ENCODE measurements around the gene LSMEM2. TPM values are rescaled to one million over a fixed set of nuclear protein-coding genes. Genes with fewer than 3 reads are reported as not detected.
"Not testable (repeated sequence)": the region's sequence is repeated elsewhere in the genome, so short reads cannot be mapped to it uniquely, and the experiment has no call there.

Gene LSMEM2
- total and polyA plus RNA-seq, 4 experiments from 2014 or later = 0.20 TPM; not detected in 3

DNA sequence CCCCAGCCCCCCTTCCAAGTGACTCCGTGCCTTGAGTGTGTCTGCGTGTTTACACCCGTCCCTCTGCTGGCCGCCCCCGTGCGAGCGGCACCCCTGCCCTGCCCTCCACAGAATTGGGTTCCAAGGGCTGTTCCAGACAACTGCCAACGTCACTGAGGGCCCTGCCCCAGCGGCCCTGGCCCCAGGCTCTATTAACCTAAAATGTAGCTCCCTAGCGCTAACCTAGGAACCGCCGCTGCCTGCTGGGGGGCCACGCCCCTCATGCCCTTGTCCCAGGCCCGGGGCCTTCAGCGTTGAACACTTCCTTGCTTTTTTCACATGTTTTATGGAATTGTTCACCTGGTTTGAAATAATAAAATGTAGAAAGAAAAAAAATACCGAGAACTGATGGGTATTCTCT lies 19.9 kb upstream of the LSMEM2 start:
- Mint-ChIP-seq H3K9me3 (peaks cover 0 to 2% (median 0%) of the 10 kb centered on the region in 8 donors), H3K4me3 (peak overlapping the region in 1 of 8 donors; percentile 42), H3K27ac (peak overlapping the region in 2 of 7 donors; percentile 68 to 76), H3K27me3 (no peaks in the 10 kb centered on the region), H3K4me1 (peaks cover 3 to 9% (median 4%) of the 10 kb centered on the region in 4 donors), H3K36me3 (peaks cover 15 to 42% of the 10 kb centered on the region in 2 donors)
- DNase-seq = no peak
- Histone ChIP-seq H3K27me3 (ENCODE audit: insufficient read depth, low read length) (no peaks in the 10 kb centered on the region), H3K9me3 (ENCODE audit: control insufficient read depth in 1 of 2, low read length in 2 of 2) (no peaks in the 10 kb centered on the region), H3K4me1 (ENCODE audit: insufficient read depth, low read length) (peaks cover 13% of the 10 kb centered on the region), H3K4me3 (ENCODE audit: low read length in 2 of 2) (no peak overlapping the region), H3K27ac (ENCODE audit: low read depth, low read length) (no peak overlapping the region), H3K36me3 (ENCODE audit: insufficient read depth, low read length) (peaks cover 40% of the 10 kb centered on the region)
- CTCF ChIA-PET (ENCODE audit: partially characterized antibody) = interaction anchor here (0.9 to 6.2 kb wide), 12 partner anchors 8 to 291 kb away, joined by 3 to 34 read pairs (median 8); partner anchors contain the start of genes GNAI2, GNAT1 and TUSC2
- POLR2A ChIA-PET (ENCODE audit: partially characterized antibody) = interaction anchor here (0.9 to 5.2 kb wide), 5 partner anchors 11 to 47 kb away, joined by 3 to 35 read pairs (median 3); no protein-coding TSS in a partner anchor
- intact Hi-C loops (cut with micrococcal nuclease) = no loop called here

DNA sequence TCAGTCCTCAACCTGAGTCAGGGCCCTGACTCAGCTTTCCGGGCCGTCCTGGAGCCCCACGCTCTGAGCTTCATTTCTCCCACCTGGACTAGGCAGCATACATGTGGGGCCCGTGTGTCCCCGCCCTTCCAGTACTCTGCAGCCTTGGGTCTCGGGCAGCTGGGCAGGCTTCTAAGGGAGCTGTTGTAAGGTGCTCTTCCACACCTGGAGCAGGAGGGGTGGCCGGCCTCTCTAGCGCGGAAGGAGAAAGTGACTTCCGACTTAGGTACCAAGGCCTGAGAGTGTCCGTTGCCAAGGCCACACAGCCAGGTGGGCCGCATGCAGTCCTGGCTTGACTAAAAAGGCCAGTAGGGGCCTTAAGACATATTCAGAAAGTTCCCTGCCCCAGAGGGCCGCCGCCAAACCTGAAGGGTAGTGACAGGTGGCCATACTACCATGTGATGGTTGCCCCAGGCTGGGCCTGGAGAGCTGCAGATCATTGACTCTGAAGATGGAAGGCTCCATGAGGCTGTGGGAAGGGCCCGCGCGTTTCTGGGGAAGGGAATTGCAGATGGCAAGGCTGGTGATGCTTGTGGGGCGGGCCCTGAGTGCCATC lies 19.4 kb upstream of the LSMEM2 start:
- H3K4me3 ChIP-seq (ENCODE audit: low read length in 2 of 2) = no peak overlapping the region
- no peaks in the 10 kb centered on the region for H3K27me3 Mint-ChIP-seq
- peaks cover 3 to 9% (median 4%) of the 10 kb centered on the region in 4 donors for H3K4me1 Mint-ChIP-seq
- H3K4me1 ChIP-seq (ENCODE audit: insufficient read depth, low read length) = peaks cover 13% of the 10 kb centered on the region
- intact Hi-C loops (cut with micrococcal nuclease) = loop anchor here (1.0 kb wide), 1 partner anchor 32 kb away; no protein-coding TSS in a partner anchor
- H3K36me3 Mint-ChIP-seq = peaks cover 15 to 36% of the 10 kb centered on the region in 2 donors
- ChIA-PET CTCF (ENCODE audit: partially characterized antibody) (interaction anchor here (0.8 to 6.2 kb wide), 11 partner anchors 10 to 291 kb away, joined by 3 to 34 read pairs (median 8); partner anchors contain the start of genes GNAT1 and TUSC2), POLR2A (ENCODE audit: partially characterized antibody) (interaction anchor here (0.9 to 5.2 kb wide), 7 partner anchors 11 to 67 kb away, joined by 3 to 35 read pairs (median 3); no protein-coding TSS in a partner anchor)
- peak overlapping the region in 6 of 7 donors; percentile 48 to 91 (median 71) for H3K27ac Mint-ChIP-seq
- H3K4me3 Mint-ChIP-seq = peak overlapping the region in 7 of 8 donors; percentile 43 to 83 (median 71)
- no peaks in the 10 kb centered on the region for H3K27me3 ChIP-seq (ENCODE audit: insufficient read depth, low read length)
- H3K36me3 ChIP-seq (ENCODE audit: insufficient read depth, low read length) = peaks cover 35% of the 10 kb centered on the region
- H3K9me3 ChIP-seq (ENCODE audit: control insufficient read depth in 1 of 2, low read length in 2 of 2) = no peaks in the 10 kb centered on the region
- no peak for DNase-seq
- peak overlapping the region; percentile 46 for H3K27ac ChIP-seq (ENCODE audit: low read depth, low read length)
- peaks cover 0 to 2% (median 0%) of the 10 kb centered on the region in 8 donors for H3K9me3 Mint-ChIP-seq

DNA sequence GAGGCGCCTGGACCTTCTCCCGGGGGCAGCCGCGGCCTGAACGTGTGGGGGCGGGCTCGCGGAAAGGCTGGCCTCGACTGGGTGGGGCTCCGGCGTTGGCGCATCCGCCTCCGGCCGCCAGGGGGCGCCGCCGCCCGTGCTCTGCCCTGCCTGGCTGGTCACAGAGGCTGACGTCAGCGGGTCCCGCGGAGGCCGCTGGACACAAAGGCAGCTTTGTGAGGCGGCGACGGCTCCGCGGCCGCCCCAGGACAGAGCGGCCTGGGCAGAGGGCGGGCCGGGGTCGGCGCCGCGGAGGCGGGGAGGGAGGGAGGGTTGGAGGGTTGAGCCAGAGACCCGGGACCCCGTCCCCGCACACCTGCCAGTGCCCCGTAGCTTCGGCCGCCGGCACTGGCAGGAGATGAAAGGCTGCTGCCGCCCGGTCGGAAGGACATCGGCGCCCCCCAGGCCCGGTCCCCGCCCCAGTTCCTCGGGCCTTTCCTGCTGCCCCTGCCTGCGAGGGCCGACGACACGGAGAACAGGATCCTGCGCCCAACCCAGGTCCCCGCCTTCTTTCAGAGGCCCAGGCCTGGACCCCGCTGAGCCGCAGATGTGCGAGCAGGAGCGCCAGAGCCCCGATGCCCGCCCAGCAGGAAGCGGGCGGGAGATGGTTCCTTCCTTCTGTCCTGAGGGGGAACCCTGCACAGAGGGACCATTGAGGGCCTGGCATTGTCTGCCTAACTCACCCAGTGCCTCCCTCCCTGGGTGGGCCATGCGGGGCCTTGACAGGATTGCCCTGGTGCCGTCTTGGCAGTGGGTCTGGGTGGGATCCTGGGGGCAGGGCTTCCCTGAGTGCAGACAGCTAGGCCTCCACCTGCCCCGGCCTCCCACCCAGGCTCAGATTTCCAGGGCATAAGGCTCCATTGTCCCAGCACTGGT lies 18.6 kb upstream of the LSMEM2 start:
- ChIA-PET POLR2A (ENCODE audit: partially characterized antibody) (interaction anchor here (0.6 to 5.2 kb wide), 7 partner anchors 12 to 68 kb away, joined by 3 to 35 read pairs (median 4); no protein-coding TSS in a partner anchor), CTCF (ENCODE audit: partially characterized antibody) (interaction anchor here (0.7 to 6.2 kb wide), 11 partner anchors 10 to 290 kb away, joined by 3 to 34 read pairs (median 5); partner anchors contain the start of genes GNAT1 and TUSC2)
- Mint-ChIP-seq H3K4me3 (peak overlapping the region; percentile 36 to 83 (median 68)), H3K9me3 (peaks cover 0 to 2% (median 0%) of the 10 kb centered on the region in 8 donors), H3K36me3 (peaks cover 15 to 34% of the 10 kb centered on the region in 2 donors), H3K4me1 (peaks cover 3 to 9% (median 4%) of the 10 kb centered on the region in 4 donors), H3K27me3 (no peaks in the 10 kb centered on the region), H3K27ac (peak overlapping the region in 5 of 7 donors; percentile 48 to 91 (median 81))
- Histone ChIP-seq H3K9me3 (ENCODE audit: control insufficient read depth in 1 of 2, low read length in 2 of 2) (no peaks in the 10 kb centered on the region), H3K27me3 (ENCODE audit: insufficient read depth, low read length) (no peaks in the 10 kb centered on the region), H3K4me1 (ENCODE audit: insufficient read depth, low read length) (peaks cover 13% of the 10 kb centered on the region), H3K4me3 (ENCODE audit: low read length in 2 of 2) (peak overlapping the region in 1 of 2 donors; percentile 24), H3K36me3 (ENCODE audit: insufficient read depth, low read length) (peaks cover 27% of the 10 kb centered on the region), H3K27ac (ENCODE audit: low read depth, low read length) (peak overlapping the region; percentile 46)
- intact Hi-C loops (cut with micrococcal nuclease) = loop anchor here (1.0 kb wide), 1 partner anchor 33 kb away; no protein-coding TSS in a partner anchor
- DNase-seq = peak; percentile 76 to 82 (median 79)

DNA sequence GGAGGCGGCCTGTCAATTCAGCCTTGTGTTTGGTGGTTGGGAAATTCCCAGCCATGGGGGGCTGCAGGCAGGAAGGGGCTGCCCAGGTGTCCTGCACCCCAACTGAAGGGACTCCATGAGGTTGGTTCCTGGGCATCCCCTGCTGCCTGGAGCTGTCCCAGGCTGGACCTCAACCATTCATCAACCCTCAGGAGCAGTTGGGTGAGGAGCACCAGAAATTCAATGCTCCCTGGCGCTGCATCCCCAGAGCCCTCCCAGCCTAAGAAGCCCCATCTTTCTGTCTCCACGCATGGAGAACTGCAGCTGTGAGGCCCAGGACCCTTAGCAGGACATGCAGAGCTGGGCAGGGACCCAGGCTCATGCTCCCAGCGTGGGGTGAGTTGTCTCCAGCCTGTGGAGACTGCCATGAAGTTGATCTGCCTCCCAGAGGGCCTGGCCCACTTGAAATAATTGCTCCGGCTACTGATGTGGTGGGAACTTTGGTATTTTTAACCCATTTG lies 17.9 kb upstream of the LSMEM2 start:
- DNase-seq = peak in 1 of 5 donors; percentile 25
- peak overlapping the region in 3 of 8 donors; percentile 32 to 68 (median 54) for H3K4me3 Mint-ChIP-seq
- H3K27ac Mint-ChIP-seq = peak overlapping the region in 2 of 7 donors; percentile 42 to 55
- intact Hi-C loops (cut with micrococcal nuclease) = loop anchor here (1.0 kb wide), 1 partner anchor 34 kb away; no protein-coding TSS in a partner anchor
- CTCF ChIA-PET (ENCODE audit: partially characterized antibody) = interaction anchor here (1.0 to 6.2 kb wide), 7 partner anchors 11 to 69 kb away, joined by 3 to 34 read pairs (median 8); partner anchors contain the start of genes GNAT1 and TUSC2
- peaks cover 24% of the 10 kb centered on the region for H3K36me3 ChIP-seq (ENCODE audit: insufficient read depth, low read length)
- H3K36me3 Mint-ChIP-seq = peaks cover 15 to 32% of the 10 kb centered on the region in 2 donors
- H3K27me3 Mint-ChIP-seq = no peaks in the 10 kb centered on the region
- no peak overlapping the region for H3K27ac ChIP-seq (ENCODE audit: low read depth, low read length)
- POLR2A ChIA-PET (ENCODE audit: partially characterized antibody) = interaction anchor here (0.6 to 5.2 kb wide), 6 partner anchors 11 to 76 kb away, joined by 3 to 35 read pairs (median 4); no protein-coding TSS in a partner anchor
- H3K4me1 ChIP-seq (ENCODE audit: insufficient read depth, low read length) = peaks cover 13% of the 10 kb centered on the region
- H3K9me3 ChIP-seq (ENCODE audit: control insufficient read depth in 1 of 2, low read length in 2 of 2) = no peaks in the 10 kb centered on the region
- H3K27me3 ChIP-seq (ENCODE audit: insufficient read depth, low read length) = no peaks in the 10 kb centered on the region
- H3K4me3 ChIP-seq (ENCODE audit: low read length in 2 of 2) = no peak overlapping the region
- peaks cover 3 to 9% (median 4%) of the 10 kb centered on the region in 4 donors for H3K4me1 Mint-ChIP-seq
- peaks cover 0 to 2% (median 0%) of the 10 kb centered on the region in 8 donors for H3K9me3 Mint-ChIP-seq

DNA sequence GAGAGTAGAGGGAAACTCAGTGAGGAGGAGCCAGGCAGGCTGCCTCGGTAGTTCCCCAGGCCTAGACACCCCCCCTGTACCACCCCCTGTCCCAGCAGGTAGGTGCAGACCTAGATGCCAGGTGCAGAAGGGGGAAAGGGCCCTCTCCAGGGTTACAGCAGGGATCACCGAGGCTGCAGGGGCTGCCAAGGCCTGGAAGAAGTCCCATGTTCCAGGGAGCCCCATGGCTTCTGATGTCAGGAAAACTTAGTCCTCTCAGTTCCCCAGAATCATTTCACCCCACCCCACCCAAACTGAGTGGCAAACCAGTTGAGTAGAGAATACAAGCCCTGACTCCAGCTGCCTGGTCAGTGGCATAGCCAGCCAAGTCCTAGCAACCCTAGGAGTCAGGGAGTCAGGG lies 17.4 kb upstream of the LSMEM2 start:
- intact Hi-C loops (cut with micrococcal nuclease) = no loop called here
- Mint-ChIP-seq H3K27ac (peak overlapping the region in 1 of 7 donors; percentile 42), H3K4me3 (peak overlapping the region in 2 of 8 donors; percentile 32 to 54), H3K4me1 (peaks cover 3 to 9% (median 4%) of the 10 kb centered on the region in 4 donors), H3K27me3 (no peaks in the 10 kb centered on the region), H3K36me3 (peaks cover 13 to 27% of the 10 kb centered on the region in 2 donors), H3K9me3 (peaks cover 0 to 2% (median 0%) of the 10 kb centered on the region in 8 donors)
- Histone ChIP-seq H3K9me3 (ENCODE audit: control insufficient read depth in 1 of 2, low read length in 2 of 2) (no peaks in the 10 kb centered on the region), H3K4me1 (ENCODE audit: insufficient read depth, low read length) (peaks cover 13% of the 10 kb centered on the region), H3K36me3 (ENCODE audit: insufficient read depth, low read length) (peaks cover 19% of the 10 kb centered on the region), H3K4me3 (ENCODE audit: low read length in 2 of 2) (no peak overlapping the region), H3K27me3 (ENCODE audit: insufficient read depth, low read length) (no peaks in the 10 kb centered on the region), H3K27ac (ENCODE audit: low read depth, low read length) (no peak overlapping the region)
- DNase-seq = peak in 1 of 5 donors; percentile 29
- CTCF ChIA-PET (ENCODE audit: partially characterized antibody) = interaction anchor here (1.0 to 6.2 kb wide), 7 partner anchors 12 to 69 kb away, joined by 3 to 34 read pairs (median 8); partner anchors contain the start of genes GNAT1 and TUSC2
- POLR2A ChIA-PET (ENCODE audit: partially characterized antibody) = interaction anchor here (1.3 to 5.2 kb wide), 3 partner anchors 13 to 76 kb away, joined by 3 to 35 read pairs (median 4); no protein-coding TSS in a partner anchor

DNA sequence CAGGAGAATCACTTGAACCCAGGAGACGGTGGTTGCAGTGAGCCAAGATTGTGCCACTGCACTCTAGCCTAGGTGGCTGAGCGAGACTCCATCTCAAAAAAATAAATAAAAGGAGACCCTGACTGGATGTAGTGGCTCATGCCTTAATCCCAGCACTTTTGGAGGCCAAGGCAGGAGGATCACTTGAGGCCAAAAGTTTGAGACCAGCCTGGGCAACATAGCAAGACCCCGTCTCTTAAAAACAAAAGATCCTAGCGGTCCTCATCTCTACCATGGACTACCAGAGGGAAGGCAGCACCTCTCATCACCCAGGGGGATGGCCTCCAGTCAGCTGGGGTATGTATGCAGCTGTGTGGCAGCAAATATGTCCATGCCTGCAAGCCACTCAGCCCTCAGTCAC lies 16.7 kb upstream of the LSMEM2 start:
- H3K27me3 Mint-ChIP-seq; H3K4me1 Mint-ChIP-seq; H3K9me3 ChIP-seq (ENCODE audit: control insufficient read depth in 1 of 2, low read length in 2 of 2); intact Hi-C loops (cut with micrococcal nuclease); H3K4me3 ChIP-seq (ENCODE audit: low read length in 2 of 2); H3K4me3 Mint-ChIP-seq; H3K27me3 ChIP-seq (ENCODE audit: insufficient read depth, low read length); H3K27ac ChIP-seq (ENCODE audit: low read depth, low read length); H3K9me3 Mint-ChIP-seq: not testable (repeated sequence)
- H3K4me1 ChIP-seq (ENCODE audit: insufficient read depth, low read length) = peaks cover 13% of the 10 kb centered on the region
- peaks cover 12% of the 10 kb centered on the region for H3K36me3 ChIP-seq (ENCODE audit: insufficient read depth, low read length)
- ChIA-PET POLR2A (ENCODE audit: partially characterized antibody) (interaction anchor here (1.3 to 5.2 kb wide), 2 partner anchors 14 to 75 kb away, joined by 4 to 35 read pairs; no protein-coding TSS in a partner anchor), CTCF (ENCODE audit: partially characterized antibody) (interaction anchor here (1.0 to 4.3 kb wide), 4 partner anchors 15 to 70 kb away, joined by 3 to 31 read pairs (median 6); partner anchors contain the start of gene GNAT1)
- peak in 1 of 5 donors; percentile 16 for DNase-seq
- peaks cover 6 to 20% of the 10 kb centered on the region in 2 donors for H3K36me3 Mint-ChIP-seq
- H3K27ac Mint-ChIP-seq = peak overlapping the region in 2 of 7 donors; percentile 46 to 59
